HG03342 (cell line): ENCODE data around the gene TRIP12.
"Not testable (repeated sequence)": the region's sequence is repeated elsewhere in the genome, so short reads cannot be mapped to it uniquely, and the experiment has no call there.

ENCODE experiments used
- ATAC-seq: cut with Tn5 transposase; IDR thresholded peaks from one replicate; pipeline ENCODE4 v1.9.1; 2021; ENCODE audit warnings: mild to moderate bottlenecking, moderate library complexity; ENCODE audit not compliant: unreplicated experiment

Gene TRIP12

GRCh38 chr2:229879191-229879950 is 42.4 kb downstream of the TRIP12 start:
- ATAC-seq: no peak

DNA sequence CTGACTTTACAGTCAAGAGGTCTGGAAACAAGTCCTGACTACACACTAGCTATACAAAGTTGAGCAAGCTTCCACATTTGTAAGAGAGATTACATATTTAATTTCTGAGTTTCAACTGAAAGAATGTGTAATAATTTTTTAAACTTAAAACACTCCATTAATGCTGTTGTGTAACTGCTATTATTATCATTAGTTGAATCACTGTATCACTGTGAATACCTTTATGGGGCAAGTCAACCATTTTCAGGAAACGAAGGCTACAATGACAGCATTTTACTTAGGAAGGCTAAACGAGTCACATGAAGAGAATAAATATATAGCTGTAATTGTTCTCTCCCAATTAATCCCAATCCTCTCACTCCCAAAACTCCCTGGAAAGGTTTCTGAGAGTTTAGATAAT is 46.3 kb downstream of the TRIP12 start:
- ATAC-seq: no peak

DNA sequence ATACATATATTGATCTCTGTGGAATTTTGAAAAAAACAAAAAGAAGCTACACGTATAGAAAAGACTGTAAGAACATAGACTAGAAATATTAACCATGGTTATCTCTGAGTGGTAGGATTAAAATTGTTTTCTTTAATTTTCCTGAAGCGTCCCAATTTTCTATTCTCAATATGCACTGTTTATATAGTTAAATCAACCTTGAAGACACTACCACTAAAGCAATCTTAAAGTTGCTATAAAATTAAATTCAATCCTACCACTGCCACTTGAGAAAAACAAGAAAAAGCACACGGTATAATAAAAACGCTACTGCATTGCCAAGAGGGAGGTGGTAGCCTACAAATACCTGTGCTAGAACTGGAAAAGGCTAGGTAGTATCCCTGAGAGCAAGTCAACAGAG is 47.2 kb downstream of the TRIP12 start:
- ATAC-seq: no peak

DNA sequence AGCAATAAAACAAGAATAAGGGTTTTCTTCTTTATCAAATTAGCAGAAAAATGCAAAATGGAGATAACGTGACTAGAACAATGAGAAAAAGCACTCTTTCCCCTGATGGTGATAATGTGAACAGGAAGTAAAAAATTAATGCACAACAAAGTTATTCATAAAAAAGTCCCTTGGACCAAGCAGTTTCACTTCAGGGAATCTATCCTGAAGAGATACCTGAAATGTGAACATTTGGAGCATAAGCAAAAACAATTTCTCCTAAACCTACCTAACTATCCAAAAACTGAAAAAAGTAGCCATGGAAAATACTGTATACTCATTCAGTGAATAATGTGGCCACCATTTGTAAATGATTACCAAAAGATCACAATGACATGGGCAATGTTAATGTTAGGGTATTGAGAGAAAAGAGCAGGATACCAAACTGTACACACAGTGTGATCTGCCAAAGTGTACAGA is 48.7 kb downstream of the TRIP12 start:
- peak; percentile 89 for ATAC-seq

- no peak for ATAC-seq
Measured at GRCh38 chr2:229870903-229871656, 50.7 kb downstream of the TRIP12 start.

DNA sequence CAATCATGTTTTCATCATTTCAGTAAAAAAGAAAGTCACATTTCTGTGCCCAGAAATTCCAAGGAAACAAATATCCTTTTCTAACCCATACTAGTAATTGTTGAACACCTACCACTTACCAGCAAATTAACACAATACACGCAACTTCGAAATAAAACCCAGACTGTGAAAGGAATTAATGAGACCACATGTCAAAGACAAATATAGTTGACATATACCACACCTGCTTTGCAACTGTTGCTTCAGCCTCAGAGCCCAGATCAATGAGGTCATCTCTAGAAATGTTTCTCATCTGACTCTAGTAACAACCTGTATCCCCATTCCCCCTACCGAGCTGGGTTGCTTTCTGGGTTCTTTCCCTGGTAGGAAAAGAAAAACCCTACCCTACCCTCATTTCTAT is 52.6 kb downstream of the TRIP12 start:
- ATAC-seq: no peak

DNA sequence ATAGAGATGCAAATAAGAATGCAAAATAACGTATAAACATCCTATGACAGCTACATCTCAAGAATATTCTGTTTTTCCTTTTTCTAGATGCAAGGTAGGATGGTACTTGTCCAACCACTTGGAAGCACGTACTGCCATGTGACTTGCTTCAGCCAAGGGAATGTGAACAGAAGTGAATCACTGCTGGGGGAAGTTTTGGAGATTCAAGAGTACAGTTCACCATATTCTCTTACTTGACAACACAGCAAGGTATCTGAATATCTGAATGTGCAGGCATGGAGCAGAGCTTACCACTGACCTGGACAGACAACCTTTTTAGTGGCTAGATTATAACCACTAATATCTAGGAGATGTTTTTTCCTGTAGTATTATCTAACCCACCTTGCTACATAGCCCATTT is 53.0 kb downstream of the TRIP12 start:
- ATAC-seq: no peak

DNA sequence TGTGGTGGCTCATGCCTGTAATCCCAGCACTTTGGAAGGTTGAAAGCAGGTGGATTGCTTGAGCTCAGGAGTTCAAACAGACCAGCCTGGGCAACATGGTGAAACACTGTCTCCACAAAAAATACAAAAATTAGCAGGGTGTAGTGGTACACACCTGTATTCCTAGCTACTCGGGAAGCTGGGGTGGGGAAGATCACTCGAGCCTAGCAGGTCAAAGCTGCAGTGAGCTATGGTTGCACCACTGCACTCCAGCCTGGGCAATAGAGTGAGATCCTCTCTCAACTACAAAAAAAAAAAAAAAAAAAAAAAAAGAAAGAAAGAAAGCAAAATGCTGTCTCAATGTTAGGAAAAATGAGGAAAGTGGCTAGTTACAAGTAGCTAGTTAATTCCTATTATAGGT is 56.8 kb downstream of the TRIP12 start:
- ATAC-seq: no peak

- ATAC-seq: no peak
Measured at GRCh38 chr2:229861431-229861830, 60.4 kb downstream of the TRIP12 start.

DNA sequence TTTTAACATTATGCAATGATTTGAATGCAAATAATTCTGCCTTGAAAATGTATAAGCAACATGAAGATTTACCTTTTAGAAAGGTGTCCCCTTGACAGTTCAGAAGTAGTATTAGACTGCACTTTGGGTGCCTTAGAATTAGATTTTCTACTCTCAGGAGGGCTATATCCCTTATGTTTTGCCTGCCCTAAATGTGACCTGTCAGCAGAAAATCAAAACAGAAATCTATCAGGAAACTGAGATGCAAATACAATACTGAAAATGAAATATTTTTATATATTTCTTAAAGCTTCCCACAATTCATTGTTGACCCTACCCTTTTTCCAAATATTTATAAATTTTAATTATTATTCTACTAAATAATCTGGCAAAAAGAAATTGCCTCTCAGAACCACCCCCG is 61.5 kb downstream of the TRIP12 start:
- ATAC-seq: no peak

GRCh38 chr2:229858351-229858750 is 63.5 kb downstream of the TRIP12 start:
- no peak for ATAC-seq

GRCh38 chr2:229857634-229858033 is 64.2 kb downstream of the TRIP12 start:
- no peak for ATAC-seq

DNA sequence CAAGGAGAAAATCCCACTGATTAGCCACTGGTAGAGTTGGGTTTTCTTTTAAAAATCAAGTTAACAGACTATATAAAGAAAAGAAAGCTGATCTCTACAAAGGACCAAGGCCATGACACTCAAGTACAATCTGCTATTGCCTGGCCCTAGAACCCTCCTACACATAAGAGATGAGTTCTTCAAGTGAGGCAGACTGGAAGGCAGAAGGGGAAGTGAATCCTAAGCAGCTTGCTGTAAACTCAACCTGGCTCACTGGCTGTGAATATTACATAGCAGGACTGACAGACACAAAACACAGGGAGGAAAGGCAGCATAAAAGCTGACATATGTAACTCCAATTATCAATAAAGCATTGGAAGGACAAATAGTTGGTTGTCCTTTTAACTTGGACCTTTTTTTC is 65.4 kb downstream of the TRIP12 start:
- ATAC-seq: peak; percentile 91

GRCh38 chr2:229855116-229855515 is 66.7 kb downstream of the TRIP12 start:
- no peak for ATAC-seq

DNA sequence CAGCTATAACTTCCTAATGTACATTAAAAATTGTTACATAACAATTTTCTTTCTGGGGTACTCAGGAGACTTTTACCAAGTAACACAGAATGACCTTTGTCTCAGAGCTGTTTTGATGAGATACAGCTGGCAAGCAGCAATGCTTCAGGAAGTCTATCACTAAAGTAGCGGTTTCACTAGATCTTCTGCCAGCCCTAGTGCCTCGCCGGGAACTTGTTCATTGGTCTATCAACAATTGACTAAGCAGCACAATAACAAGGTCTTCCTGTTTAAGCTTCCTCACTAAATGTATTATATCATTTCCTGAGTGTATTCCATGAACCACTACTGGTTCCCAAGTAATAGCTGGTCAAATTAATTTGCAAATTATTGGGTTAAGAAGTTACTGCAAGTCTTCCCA is 69.2 kb downstream of the TRIP12 start:
- peak; percentile 77 for ATAC-seq

- ATAC-seq: no peak
Measured at GRCh38 chr2:229851870-229852269, 69.9 kb downstream of the TRIP12 start.

DNA sequence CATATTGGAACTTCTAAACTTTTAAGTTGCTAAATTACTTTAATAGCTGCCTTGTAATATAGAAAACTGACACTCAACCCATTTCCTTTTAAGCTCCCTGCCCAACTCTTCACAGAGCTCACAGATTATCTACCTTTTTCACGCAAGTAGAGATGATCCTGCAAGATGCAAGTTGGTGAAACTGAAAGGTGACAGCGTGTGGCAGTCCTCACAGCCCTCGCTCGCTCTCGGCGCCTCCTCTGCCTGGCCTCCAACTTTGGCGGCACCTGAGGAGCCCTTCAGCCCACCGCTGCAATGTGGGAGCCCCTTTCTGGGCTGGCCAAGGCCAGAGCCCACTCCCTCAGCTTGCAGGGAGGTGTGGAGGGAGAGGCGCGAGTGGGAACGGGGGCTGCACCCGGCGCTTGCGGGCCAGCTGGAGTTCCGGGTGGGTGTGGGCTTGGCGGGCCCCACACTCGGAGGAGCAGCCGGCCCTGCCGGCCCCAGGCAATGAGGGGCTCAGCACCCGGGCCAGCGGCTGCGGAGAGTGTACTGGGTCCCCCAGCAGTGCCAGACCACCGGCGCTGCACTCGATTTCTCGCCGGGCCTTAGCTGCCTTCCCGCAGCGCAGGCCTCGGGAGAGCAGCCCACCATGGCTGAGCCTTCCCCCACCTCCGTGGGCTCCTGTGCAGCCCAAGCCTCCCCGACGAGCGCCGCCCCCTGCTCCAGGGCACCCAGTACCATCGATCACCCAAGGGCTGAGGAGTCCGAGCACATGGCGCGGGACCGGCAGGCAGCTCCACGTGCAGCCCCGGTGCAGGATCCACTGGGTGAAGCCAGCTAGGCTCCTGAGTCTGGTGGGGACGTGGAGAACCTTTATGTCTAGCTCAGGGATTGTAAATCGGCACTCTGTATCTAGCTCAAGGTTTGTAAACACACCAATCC is 71.2 kb downstream of the TRIP12 start:
- not testable (repeated sequence) for ATAC-seq

- no peak for ATAC-seq
Measured at GRCh38 chr2:229849073-229849472, 72.7 kb downstream of the TRIP12 start.

DNA sequence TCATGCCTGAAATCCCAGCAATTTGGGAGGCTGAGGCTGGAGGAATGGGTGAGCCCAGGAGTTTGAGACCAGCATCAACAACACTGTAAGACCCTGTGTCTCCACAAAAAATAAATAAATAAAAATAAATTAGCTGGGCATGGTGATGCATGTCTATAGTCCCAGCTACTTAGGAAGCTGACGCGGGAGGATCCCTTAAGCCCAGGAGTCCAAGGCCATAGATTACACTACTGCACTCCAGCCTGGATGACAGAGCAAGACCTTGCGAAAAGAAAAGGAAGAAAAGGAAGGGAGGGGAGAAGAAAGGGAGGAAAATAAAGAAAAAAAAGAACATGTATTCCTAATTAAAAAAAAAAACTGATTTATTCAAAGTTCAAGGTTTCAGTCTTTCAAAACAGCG is 78.2 kb downstream of the TRIP12 start:
- no peak for ATAC-seq

DNA sequence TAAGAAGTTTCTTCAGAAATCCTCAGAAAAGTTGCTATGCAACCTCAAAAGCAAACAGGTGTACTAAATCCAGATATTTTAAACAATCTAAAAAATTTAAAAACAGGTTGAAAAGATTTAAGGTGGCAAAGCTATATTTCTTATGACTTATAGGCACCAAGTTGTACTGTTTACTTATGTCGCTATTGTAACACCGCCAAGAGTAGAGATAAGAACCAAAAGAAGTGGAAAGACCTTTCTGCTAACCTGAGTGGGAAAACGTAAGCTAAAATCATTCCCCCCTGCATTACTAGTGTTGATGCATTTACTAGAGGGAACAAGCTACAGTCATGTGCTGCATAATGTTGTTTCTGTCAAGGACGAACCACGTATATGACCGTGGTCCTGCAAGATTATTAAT is 83.1 kb downstream of the TRIP12 start:
- ATAC-seq: no peak

DNA sequence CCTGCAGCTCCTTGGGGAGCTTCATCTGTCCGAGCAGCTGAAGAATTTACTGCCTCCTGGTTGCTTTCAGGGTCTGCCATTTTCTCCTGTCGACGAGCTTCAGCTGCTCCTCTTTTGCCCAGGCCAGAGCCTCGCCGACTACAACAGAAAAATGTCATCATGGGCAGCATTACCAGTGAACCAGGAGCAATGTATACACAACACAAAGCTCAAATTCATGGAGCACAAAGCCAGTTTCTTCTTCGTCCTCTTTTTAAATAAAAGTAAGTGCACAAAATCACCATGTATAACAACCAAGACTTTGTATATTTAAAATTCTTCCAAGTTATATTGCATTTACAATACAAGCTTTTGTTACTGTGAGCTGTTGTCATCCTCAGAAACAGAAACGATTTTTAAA is 85.0 kb downstream of the TRIP12 start:
- ATAC-seq: no peak
